ENCODE results near the gene SPPL2B.

SPPL2B gene

GRCh38 chr19:2352121-2352520 lies 23.6 kb downstream of the SPPL2B start:
- DNase-seq (ENCODE audit: low read depth): no peak
- H3K4me3 ChIP-seq (ENCODE audit: low read depth, low read length): no peak overlapping the region
- TF ChIP-seq CTCF (IDR thresholded peaks at IDR 0.05; ENCODE audit: control insufficient read depth, extremely low read depth, insufficient read depth): no peak

- H3K4me3 ChIP-seq (ENCODE audit: low read depth, low read length): no peak overlapping the region
- TF ChIP-seq CTCF (IDR thresholded peaks at IDR 0.05; ENCODE audit: control insufficient read depth, extremely low read depth, insufficient read depth): no peak
- DNase-seq (ENCODE audit: low read depth): no peak
These were observed 24.8 kb downstream of the SPPL2B start for GRCh38 chr19:2353159-2353886.

DNA sequence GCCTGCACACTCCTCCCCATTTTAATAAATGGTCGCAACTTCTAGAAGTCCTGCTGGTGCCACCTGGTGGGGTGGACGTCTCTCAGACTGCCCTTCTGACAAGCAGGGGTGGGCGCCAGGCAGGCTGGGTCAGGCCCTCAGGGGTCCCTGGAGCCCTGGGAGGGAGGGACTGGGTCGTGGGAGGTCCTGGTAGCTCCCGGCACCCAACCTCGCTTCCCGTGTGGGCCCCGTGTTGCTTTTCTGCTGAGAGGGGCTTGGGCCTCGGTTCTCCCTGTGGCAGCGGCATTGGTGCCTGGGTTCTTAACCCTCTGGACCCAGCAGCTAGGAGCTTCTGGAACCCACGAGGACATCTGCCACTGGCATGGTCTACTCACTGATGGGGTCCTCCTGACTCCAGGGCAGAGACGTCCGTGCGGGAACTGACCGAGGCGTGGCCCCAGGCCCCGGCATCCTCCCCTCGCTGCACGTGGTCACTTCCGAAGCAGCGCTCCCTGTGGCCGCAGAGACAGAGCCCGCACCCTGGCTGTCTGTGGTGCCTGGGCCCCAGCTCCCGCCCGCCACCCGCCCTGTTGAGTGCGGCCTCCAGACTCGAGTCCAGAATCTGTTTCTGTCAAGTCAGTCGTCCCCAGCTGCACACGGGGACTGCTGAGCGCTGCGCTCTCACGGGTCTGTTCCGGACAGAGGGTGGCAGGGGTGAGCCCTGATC lies 25.6 kb downstream of the SPPL2B start:
- DNase-seq (ENCODE audit: low read depth): no peak
- H3K4me3 ChIP-seq (ENCODE audit: low read depth, low read length): no peak overlapping the region
- no peak for TF ChIP-seq CTCF (IDR thresholded peaks at IDR 0.05; ENCODE audit: control insufficient read depth, extremely low read depth, insufficient read depth)

DNA sequence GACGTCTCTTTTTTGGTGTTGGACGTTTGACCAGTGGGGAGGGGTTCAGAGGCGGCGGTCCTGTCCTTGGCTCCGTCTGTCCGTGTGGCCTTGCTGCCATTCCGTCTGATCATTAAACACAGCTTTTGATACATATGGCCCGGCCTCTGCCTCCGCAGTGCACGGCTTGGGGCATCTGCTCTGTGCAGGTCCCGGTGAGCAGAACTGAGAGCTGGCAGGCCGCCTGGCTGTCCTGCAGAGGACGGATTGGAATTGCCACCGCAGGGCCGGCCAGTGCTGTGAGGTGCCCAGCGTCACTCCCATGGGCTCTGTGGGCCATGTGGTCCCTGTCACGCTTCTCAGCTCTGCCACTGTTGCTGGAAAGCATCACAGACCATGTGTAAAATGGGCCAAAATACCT lies 26.2 kb downstream of the SPPL2B start:
- no peak for TF ChIP-seq CTCF (IDR thresholded peaks at IDR 0.05; ENCODE audit: control insufficient read depth, extremely low read depth, insufficient read depth)
- H3K4me3 ChIP-seq (ENCODE audit: low read depth, low read length): no peak overlapping the region
- no peak for DNase-seq (ENCODE audit: low read depth)

GRCh38 chr19:2355168-2356035 lies 26.9 kb downstream of the SPPL2B start:
- no peak overlapping the region for H3K4me3 ChIP-seq (ENCODE audit: low read depth, low read length)
- no peak for TF ChIP-seq CTCF (IDR thresholded peaks at IDR 0.05; ENCODE audit: control insufficient read depth, extremely low read depth, insufficient read depth)
- DNase-seq (ENCODE audit: low read depth): no peak

DNA sequence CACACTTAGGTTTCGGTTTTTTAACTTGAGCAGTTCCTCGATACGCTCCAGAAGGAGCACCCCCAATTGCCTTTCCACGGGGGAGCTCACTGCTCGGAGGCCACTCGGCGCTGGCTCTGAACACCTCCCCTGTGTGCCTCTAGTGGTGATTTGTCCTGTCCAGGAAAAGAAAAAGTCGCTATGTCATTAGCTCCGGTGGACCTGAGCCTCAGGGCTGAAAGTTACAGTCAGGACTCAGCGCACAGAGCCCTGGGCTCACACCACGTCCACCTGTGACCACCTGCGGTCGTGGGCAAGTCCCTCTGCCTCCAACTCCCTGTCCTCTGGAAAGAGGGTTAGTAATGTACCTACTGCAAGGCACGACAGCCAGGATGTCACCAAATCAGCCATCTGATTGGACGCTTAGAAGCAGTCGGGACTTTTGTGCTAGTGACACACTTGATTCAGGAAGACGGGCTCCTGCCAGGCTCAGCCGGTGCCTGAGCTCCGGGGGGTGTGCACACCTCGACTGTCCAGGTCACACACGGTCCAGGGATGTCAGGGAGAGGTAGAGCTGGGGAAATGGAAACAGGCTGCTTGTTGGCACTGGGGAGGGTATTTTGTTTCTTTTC lies 27.7 kb downstream of the SPPL2B start:
- TF ChIP-seq CTCF (IDR thresholded peaks at IDR 0.05; ENCODE audit: control insufficient read depth, extremely low read depth, insufficient read depth): no peak
- no peak for DNase-seq (ENCODE audit: low read depth)
- H3K4me3 ChIP-seq (ENCODE audit: low read depth, low read length): no peak overlapping the region

All from LNCaP clone FGC (cell line).